ENCODE results near the gene SOX10. TPM values are rescaled to one million over a fixed set of nuclear protein-coding genes. Genes with fewer than 3 reads are reported as not detected.

The SOX10 gene
- total RNA-seq, 1 experiment from 2014 or later = 2.7 TPM

GRCh38 chr22:37972527-37972926 is 11.8 kb downstream of the SOX10 start:
- Mint-ChIP-seq H3K27me3 (ENCODE audit: low read depth) (no peaks in the 10 kb centered on the region), H3K4me3 (no peak overlapping the region), H3K36me3 (peaks cover 30% of the 10 kb centered on the region), H3K4me1 (peaks cover 25% of the 10 kb centered on the region), H3K27ac (no peak overlapping the region), H3K9me3 (peaks cover 5% of the 10 kb centered on the region; the same call in 1 of the 2 replicates)
- CTCF ChIA-PET = interaction anchor here (0.6 to 3.8 kb wide), 7 partner anchors 10 to 329 kb away, joined by 3 to 25 read pairs (median 3); no protein-coding TSS in a partner anchor
- DNase-seq (ENCODE audit: low spot score) = no peak
- ATAC-seq = no peak; the same call in 1 of the 2 replicates
- POLR2A ChIA-PET = no interaction called here
- TF ChIP-seq MXD4 (CRISPR knock-in tag; IDR thresholded peaks at IDR 0.05; ENCODE audit: borderline replicate concordance) (no peak), ZNF232 (CRISPR knock-in tag; IDR thresholded peaks at IDR 0.05) (no peak), ZNF416 (CRISPR knock-in tag; IDR thresholded peaks at IDR 0.05) (no peak)
- TF ChIP-seq, protein P1, sequence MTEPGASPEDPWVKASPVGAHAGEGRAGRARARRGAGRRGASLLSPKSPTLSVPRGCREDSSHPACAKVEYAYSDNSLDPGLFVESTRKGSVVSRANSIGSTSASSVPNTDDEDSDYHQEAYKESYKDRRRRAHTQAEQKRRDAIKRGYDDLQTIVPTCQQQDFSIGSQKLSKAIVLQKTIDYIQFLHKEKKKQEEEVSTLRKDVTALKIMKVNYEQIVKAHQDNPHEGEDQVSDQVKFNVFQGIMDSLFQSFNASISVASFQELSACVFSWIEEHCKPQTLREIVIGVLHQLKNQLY (CRISPR knock-in tag; IDR thresholded peaks at IDR 0.05) = no peak

DNA sequence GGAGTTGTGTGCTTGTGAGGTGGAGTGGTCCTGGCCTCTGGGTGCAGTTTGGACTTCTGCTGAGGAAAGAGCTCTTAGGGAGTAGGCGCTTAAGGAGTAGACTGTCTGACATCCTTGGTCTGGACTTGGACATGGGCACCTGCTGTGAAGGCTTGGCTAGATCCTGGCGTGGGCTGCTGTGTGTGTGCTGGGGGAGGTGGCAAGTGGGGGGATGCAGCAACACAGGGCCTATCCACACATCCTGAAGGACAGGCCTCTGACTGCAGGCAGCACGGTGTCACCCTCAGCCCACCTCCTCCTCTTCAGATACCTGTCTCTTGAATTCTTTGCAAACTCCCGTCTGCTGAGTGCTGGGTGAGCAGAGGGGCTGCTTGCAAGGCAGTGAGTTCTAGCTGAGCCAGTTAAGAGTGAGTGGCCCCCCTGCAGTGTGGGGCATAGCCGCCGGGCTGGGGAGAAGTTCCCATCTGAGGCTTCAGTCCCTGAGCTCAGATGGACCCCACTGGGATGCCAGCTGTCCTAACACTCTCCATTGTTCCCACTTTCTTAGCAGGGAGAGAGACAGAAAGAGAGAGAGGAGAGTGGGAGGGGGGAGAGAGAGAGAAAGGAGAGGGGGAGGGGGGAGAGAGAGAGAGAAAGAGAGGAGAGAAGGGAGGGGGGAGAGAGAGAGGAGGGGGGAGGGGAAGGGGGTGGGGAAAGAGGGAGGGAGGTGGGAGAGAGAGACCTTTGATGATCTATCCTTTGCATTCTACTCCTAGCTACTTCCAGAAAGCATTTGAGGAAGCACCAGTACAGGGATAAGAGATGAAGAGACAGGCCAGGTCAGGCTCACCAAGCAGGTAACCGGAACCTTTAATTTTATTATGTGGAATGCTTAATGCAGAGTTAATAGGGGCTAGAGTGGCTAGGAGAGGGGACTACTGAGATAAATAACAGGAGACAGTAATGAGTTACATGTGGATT is 12.6 kb downstream of the SOX10 start:
- Mint-ChIP-seq H3K36me3 (peaks cover 37% of the 10 kb centered on the region), H3K4me3 (peak overlapping the region; percentile 40)
- TF ChIP-seq ZNF423 (CRISPR knock-in tag; IDR thresholded peaks at IDR 0.05) = peak; percentile 63
- TF ChIP-seq, protein P2, sequence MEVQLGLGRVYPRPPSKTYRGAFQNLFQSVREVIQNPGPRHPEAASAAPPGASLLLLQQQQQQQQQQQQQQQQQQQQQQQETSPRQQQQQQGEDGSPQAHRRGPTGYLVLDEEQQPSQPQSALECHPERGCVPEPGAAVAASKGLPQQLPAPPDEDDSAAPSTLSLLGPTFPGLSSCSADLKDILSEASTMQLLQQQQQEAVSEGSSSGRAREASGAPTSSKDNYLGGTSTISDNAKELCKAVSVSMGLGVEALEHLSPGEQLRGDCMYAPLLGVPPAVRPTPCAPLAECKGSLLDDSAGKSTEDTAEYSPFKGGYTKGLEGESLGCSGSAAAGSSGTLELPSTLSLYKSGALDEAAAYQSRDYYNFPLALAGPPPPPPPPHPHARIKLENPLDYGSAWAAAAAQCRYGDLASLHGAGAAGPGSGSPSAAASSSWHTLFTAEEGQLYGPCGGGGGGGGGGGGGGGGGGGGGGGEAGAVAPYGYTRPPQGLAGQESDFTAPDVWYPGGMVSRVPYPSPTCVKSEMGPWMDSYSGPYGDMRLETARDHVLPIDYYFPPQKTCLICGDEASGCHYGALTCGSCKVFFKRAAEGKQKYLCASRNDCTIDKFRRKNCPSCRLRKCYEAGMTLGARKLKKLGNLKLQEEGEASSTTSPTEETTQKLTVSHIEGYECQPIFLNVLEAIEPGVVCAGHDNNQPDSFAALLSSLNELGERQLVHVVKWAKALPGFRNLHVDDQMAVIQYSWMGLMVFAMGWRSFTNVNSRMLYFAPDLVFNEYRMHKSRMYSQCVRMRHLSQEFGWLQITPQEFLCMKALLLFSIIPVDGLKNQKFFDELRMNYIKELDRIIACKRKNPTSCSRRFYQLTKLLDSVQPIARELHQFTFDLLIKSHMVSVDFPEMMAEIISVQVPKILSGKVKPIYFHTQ (CRISPR knock-in tag; IDR thresholded peaks at IDR 0.05) = no peak

GRCh38 chr22:37970864-37971263 is 13.5 kb downstream of the SOX10 start:
- Mint-ChIP-seq H3K27ac (no peak overlapping the region), H3K36me3 (peaks cover 36% of the 10 kb centered on the region), H3K27me3 (ENCODE audit: low read depth) (no peaks in the 10 kb centered on the region), H3K4me3 (0 out of 2 replicates have a peak overlapping the region, but pooled peaks have one; percentile 40), H3K9me3 (peaks cover 5% of the 10 kb centered on the region; the same call in 1 of the 2 replicates), H3K4me1 (peaks cover 25% of the 10 kb centered on the region)
- POLR2A ChIA-PET = interaction anchor here (1.2 to 1.6 kb wide), 2 partner anchors 63 to 153 kb away, joined by 3 to 5 read pairs; no protein-coding TSS in a partner anchor
- TF ChIP-seq MYBL2 (CRISPR knock-in tag; IDR thresholded peaks at IDR 0.05) = no peak
- TF ChIP-seq RORB (CRISPR knock-in tag; IDR thresholded peaks at IDR 0.05) = no peak
- no peak for TF ChIP-seq MAX (CRISPR knock-in tag; IDR thresholded peaks at IDR 0.05)
- TF ChIP-seq AFF4 (CRISPR knock-in tag; IDR thresholded peaks at IDR 0.05; ENCODE audit: borderline replicate concordance) = no peak
- TF ChIP-seq TEAD4 (CRISPR knock-in tag; IDR thresholded peaks at IDR 0.05) = no peak
- no peak for TF ChIP-seq TCF7 (CRISPR knock-in tag; IDR thresholded peaks at IDR 0.05; ENCODE audit: low read depth)
- no peak for TF ChIP-seq NFATC4 (CRISPR knock-in tag; IDR thresholded peaks at IDR 0.05)
- no peak for TF ChIP-seq ATF1 (CRISPR knock-in tag; IDR thresholded peaks at IDR 0.05)
- TF ChIP-seq PRRX2 (CRISPR knock-in tag; IDR thresholded peaks at IDR 0.05) = no peak
- no peak for TF ChIP-seq OVOL2 (CRISPR knock-in tag; IDR thresholded peaks at IDR 0.05; ENCODE audit: borderline replicate concordance)
- TF ChIP-seq SMAD3 (CRISPR knock-in tag; IDR thresholded peaks at IDR 0.05; ENCODE audit: borderline replicate concordance) = no peak
- no peak for TF ChIP-seq SOX15 (CRISPR knock-in tag; IDR thresholded peaks at IDR 0.05)
- no peak for TF ChIP-seq JUN (CRISPR knock-in tag; IDR thresholded peaks at IDR 0.05)
- CTCF ChIA-PET = interaction anchor here (0.8 to 3.8 kb wide), 7 partner anchors 12 to 107 kb away, joined by 3 to 25 read pairs (median 5); partner anchors contain the start of gene MICALL1
- DNase-seq (ENCODE audit: low spot score) (no peak), ATAC-seq (no peak)

More for the DNA sequence above, 12.6 kb downstream of the SOX10 start:
- ATAC-seq (peak; percentile 71), DNase-seq (ENCODE audit: low spot score) (peak; percentile 65)
- Mint-ChIP-seq H3K9me3 (peaks cover 5% of the 10 kb centered on the region; the same call in 1 of the 2 replicates), H3K4me1 (peaks cover 25% of the 10 kb centered on the region), H3K27me3 (ENCODE audit: low read depth) (no peaks in the 10 kb centered on the region), H3K27ac (peak overlapping the region; percentile 62)
- POLR2A ChIA-PET = interaction anchor here (0.6 to 1.6 kb wide), 3 partner anchors 62 to 277 kb away, joined by 3 to 5 read pairs (median 4); no protein-coding TSS in a partner anchor
- CTCF ChIA-PET = interaction anchor here (0.5 to 3.8 kb wide), 17 partner anchors 11 to 328 kb away, joined by 3 to 25 read pairs (median 3); partner anchors contain the start of genes GCAT, MICALL1 and POLR2F

Data from WTC11 (cell line).